NK-92 treated with Interleukin-12 subunit alpha and Interleukin-12 subunit beta, amount 100 ng/mL, for 24 hours (cell line): ENCODE data around the gene HNRNPA2B1.
"Not testable (repeated sequence)": the region's sequence is repeated elsewhere in the genome, so short reads cannot be mapped to it uniquely, and the experiment has no call there.

Experiments used
- DNase-seq: peaks from one replicate; lab custom pipeline; 2025; lab: John Stamatoyannopoulos, UW

Gene HNRNPA2B1

DNA sequence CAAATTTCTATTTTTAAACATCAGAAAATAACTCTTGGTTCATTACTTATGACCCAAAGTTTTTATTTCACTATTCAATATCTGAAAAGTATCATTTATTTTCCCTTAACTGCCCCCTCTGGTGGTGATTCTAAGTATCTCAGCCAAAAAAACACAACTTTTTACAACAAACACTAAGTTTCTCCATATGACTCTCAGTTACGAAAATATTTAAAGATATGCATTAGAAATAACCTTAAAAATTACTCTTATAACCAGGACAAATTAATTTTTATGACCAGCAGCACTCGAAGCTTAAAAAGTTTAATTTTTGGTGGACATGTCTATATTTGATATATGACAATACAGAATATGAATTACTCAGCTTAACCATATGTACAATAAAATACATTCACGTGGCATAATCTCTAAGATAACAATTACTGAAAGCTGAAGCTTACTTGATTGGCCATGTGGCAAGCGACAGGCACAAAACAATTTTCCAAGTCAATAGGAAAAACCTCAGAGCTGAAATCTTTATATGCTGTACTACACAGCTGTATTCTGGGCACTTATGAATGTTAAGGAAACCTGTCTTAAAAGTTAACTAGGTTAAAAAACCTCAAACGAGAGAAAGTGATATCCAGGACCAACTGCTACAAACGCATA lies 2.3 kb downstream of the HNRNPA2B1 start:
- DNase-seq: no peak

DNA sequence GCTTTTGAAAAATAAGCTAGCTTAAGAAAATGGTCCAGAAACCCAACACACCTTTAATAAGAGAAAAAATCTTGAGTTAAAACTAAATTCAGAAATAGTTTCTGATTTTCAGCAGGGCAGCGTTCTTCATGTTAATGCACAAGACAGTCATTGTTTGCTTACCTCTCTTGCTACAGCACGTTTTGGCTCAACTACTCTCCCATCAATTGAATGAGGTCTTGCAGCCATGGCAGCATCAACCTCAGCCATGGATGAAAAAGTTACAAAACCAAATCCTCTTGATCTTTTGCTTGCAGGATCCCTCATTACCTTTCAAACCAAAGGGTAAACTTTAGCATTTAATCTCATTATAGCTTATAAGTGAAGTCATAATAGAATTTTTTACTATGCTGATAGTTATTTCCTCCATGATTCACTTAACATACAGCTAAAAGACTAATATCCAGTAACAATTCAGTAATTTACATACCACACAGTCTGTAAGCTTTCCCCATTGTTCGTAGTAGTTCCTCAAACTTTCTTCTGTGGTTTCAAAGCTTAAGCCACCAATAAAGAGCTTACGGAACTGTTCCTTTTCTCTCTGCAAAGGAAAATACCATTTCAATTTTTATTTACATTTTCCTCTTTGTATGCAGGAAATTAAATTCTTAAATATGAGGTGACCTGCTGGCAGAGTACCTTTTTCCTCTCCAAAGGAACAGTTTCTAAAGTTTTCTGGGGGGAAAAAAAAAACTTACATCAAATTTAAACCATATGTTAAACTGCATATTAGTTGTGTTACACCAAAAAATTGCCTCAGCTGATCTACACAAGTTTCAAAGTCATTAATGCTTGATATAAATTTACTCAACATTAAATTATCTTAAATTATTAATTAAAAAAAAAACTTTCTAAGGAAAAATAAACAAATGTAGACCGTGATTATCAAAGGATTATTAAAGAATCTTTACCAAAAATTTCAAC lies 3.1 kb downstream of the HNRNPA2B1 start:
- DNase-seq: no peak

DNA sequence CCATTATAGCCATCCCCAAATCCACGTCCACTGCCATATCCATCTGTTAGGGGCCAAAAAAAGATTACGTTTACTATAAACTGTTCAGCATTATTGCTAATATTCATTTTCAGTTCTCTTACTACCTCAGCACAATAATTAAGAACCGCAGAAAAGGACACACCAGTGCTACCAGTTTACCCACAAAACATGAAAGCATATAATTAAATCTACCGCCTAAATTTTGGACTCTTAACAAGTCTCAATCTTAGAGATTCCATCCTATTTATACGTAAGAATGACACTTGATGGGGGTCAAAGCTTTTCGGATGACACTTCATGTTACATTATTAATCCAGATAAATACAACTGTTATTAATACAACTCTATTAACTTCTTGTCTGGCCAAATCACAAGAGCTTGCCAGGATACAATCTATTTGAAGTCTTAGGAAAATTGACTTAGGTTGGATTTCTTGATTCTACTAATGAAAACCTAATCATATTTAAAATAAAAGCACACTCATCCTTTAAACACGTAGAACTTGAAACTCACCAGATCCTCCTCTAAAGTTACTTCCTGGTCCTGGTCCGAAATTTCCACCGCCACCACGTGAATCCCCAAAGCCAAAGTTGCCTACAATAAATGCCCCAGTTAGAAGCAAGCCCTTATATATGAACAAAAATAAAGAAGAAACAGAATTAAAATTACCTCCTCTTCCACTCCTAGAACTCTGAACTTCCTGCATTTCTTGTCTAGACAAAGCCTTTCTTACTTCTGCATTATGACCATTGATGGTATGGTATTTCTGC lies 4.5 kb downstream of the HNRNPA2B1 start:
- no peak for DNase-seq

DNA sequence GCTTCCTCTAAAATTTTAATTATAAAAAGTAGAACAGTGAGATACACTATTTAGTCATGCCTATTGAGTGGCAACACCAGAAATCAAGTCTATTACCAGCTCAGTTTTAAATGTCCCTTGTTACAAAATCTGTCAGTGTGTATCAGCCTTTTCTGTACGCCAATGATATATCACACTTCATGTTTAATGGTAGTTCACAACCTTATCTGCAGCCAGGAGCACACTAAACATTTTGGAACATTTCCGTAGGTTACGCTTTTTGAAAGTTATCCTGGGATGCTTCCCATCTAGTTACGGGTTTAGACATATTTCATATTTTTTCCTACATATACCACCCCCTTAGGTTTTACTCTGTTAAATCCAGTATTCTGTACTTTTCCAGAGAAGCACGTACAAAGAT lies 5.4 kb downstream of the HNRNPA2B1 start:
- DNase-seq: no peak

GRCh38 chr7:26194764-26195163 lies 5.8 kb downstream of the HNRNPA2B1 start:
- not testable (repeated sequence) for DNase-seq

GRCh38 chr7:26193432-26194207 lies 6.9 kb downstream of the HNRNPA2B1 start:
- DNase-seq: no peak

DNA sequence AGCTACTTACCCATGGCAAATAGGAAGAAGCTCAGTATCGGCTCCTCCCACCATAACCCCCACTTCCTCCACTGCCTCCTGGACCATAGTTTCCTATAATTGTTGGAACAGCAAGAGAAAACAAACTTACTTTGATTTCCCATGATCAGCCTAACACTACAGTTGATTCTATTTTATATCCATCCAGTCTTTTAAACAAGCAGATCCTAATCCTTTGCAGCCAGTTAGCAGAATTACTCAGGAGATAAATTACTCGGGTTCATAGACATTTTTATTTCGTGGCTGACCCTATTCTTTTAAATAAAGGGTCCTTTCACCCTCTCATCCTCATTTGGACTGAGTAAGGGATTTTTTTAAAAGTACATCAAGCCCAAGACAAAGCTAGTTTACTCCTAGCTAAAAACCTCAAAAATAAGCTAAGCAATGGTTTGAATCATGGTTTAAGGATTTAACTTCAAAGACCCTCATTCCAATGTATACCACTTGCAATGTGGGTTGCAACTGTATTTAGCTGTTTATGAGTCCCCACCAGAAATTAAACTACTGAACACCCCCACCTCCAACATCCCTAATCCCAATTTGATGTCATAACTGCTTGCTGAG lies 8.0 kb downstream of the HNRNPA2B1 start:
- DNase-seq: no peak

DNA sequence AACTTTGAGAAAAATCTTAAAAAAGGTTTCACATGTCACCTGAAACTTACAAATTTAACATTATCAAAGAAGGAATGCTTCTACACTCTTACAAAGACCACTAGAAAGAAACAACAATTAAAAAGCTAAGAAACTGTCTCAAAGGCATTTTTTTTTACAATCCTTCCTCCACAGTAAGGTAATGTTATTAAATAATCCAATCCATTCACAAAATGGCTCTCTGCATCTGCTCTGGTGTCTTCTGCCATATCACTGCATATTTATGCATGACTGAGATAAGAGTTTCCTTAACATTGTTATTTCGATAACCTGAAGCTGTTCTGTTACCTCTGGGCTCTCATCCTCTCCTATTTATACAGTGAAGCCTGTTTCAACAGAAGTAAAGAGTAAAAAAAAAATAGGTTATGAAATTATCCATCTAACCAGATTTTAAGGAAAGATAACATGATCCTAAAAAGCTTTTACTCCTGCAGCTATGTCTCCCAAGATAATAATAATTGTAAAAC lies 8.5 kb downstream of the HNRNPA2B1 start:
- no peak for DNase-seq

DNA sequence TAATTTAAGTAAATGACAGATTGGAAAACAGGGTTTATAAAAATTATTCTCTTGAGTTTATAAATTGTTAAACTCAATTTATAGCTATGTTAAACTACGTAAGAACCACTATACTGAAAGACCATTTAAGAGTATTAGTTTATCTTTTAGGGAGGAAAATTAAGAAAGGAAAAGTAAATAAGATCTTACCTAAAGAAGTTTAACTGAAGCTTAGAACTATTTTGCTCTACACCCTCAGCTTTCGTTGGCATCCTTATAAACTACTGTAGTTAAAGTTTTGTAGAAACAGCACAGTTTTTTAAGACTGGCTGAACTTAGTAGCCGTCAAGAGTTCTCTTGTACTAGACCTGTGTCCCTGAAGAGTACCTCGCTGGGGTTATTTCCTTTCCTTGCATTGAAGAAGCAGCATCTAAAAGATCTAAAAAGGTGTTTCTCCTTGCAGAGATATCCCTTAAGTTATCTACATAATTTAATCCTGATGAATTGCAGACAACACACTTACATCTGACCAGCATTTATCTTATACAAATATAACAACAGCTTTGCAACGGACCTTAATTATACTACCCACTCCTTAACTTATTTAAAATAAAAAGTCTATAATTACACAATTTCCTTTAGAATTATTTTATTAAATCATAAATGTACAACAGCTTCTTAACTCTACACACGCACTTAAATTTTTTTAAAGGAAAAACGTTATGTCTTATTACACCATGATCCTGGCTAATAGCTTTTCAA lies 9.1 kb downstream of the HNRNPA2B1 start:
- no peak for DNase-seq

- DNase-seq: no peak
These were observed 10.1 kb downstream of the HNRNPA2B1 start for GRCh38 chr7:26190417-26190869.

DNA sequence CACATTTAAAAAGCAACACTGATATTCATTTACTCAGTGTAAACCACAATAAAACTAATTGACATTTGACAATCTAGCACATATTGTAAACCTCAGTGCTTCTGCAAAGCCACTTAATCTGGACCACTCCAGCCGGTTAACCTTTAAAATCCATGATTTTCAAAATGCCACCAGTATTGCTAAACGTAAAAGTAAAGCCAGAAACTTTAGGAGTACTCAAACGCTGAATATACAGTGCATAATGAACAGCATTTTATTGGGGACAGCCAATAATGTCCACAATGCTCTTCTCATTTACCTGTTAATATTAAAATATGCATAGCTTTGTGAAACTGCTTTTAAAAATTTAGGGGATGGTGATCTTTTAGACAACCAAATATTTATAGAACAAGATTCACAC lies 10.8 kb downstream of the HNRNPA2B1 start:
- no peak for DNase-seq

GRCh38 chr7:26188957-26189541 lies 11.5 kb downstream of the HNRNPA2B1 start:
- no peak for DNase-seq

- no peak for DNase-seq
These were observed 12.2 kb downstream of the HNRNPA2B1 start for GRCh38 chr7:26188206-26188956.

DNA sequence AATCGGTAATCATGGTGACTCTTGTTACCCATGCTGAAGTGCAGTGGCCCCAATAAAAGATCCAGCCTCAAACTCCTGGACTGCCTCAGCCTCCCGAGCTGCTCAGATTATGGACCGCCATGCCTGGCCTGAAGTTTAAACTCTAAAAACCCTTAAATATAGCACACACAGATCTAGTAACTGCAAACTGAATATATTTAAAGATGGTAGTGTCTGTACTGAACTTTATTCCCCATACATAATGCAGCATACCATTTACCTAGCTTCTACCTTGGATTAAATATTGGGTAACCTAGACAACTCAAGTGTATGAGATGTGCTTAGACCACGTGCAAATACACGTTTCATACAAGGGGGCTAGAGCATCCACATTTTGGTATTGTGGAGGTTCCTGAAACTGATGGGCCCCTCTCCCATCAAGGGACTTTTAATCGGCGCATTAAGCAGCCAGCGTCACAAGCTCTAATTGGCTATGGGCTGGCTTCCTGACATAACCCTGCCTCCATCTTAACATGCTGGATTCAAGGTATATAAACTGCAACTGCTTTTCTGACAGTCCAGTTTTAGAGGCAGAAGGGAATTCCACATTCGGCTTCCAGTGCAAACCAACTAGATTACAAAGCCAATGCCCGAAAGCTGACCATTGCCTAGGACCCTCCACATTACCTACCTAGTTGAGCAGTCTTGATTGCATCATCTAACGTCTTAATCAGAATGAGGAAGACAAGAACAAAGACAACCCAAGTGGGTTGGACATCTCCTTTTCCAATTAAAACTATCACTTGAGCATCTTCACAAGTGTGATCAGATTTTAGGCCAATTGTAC lies 13.0 kb downstream of the HNRNPA2B1 start:
- no peak for DNase-seq

GRCh38 chr7:26186364-26187311 lies 13.9 kb downstream of the HNRNPA2B1 start:
- no peak for DNase-seq

DNA sequence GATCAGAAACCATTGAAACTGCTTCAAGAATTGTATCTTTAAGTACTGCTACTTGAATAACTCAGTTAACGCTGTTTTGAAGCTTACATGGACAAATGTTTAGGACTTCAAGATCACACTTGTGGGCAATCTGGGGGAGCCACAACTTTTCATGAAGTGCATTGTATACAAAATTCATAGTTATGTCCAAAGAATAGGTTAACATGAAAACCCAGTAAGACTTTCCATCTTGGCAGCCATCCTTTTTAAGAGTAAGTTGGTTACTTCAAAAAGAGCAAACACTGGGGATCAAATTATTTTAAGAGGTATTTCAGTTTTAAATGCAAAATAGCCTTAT lies 14.7 kb downstream of the HNRNPA2B1 start:
- DNase-seq: no peak
